Transverse colon (tissue), 4 donors: ENCODE measurements around the gene TDRD7. TPM values are rescaled to one million over a fixed set of nuclear protein-coding genes. Genes with fewer than 3 reads are reported as not detected.

Experiments
- DNase-seq: peaks from one replicate; pipeline ENCODE4 v3.0.0-alpha.2; 2019
- H3K27ac ChIP-seq, 4 donors: fragments of 200-600 bp; sonication (generic); 2 replicates each; pipeline ENCODE4 v1.5.1; 2016 to 2018; ENCODE audit warnings: inconsistent platforms in 4 of 4
- H3K27me3 ChIP-seq: fragments of 200-600 bp; sonication (generic); 2 replicates; pipeline ENCODE4 v1.5.1; 2017; ENCODE audit warnings: inconsistent platforms
- H3K36me3 ChIP-seq, 4 donors: fragments of 200-600 bp; sonication (generic); 2 replicates each; pipeline ENCODE4 v1.5.1; 2017 to 2019; ENCODE audit warnings: inconsistent platforms in 4 of 4
- H3K4me1 ChIP-seq, 4 donors: fragments of 200-600 bp; sonication (generic); 2 replicates each; pipeline ENCODE4 v1.5.1; 2017 to 2020; ENCODE audit warnings: inconsistent platforms in 4 of 4
- H3K4me3 ChIP-seq, 4 donors: fragments of 200-600 bp; sonication (generic); 1 replicate in 1 of 4; 2 replicates in 3 of 4; pipeline versions ENCODE4 v1.5.1 to v1.6.1; 2017 to 2019; ENCODE audit warnings: inconsistent platforms in 4 of 4
- H3K9me3 ChIP-seq, 2 donors: fragments of 200-600 bp; sonication (generic); 2 replicates each; pipeline ENCODE4 v1.5.1; 2017 to 2019; ENCODE audit warnings: inconsistent platforms in 2 of 2
- EP300 ChIP-seq: sonication (generic); formaldehyde crosslinking; IDR thresholded peaks from one replicate; pipeline ENCODE4 v1.6.1; 2017; ENCODE audit warnings: antibody characterized with exemption, low read depth
- POLR2A ChIP-seq: fragments of 450-650 bp; IDR thresholded peaks from one replicate; pipeline ENCODE4 v1.6.1; 2016; ENCODE audit warnings: antibody characterized with exemption, mild to moderate bottlenecking, moderate library complexity
- POLR2AphosphoS5 ChIP-seq, 3 donors: sonication (generic); formaldehyde crosslinking; IDR thresholded peaks; one replicate each; pipeline ENCODE4 v1.6.1; 2016; ENCODE audit warnings: antibody characterized with exemption in 3 of 3
- WGBS, 2 donors: methylation state at CpG; one replicate each; pipeline ENCODE4 v1.1.5; 2018; ENCODE audit warnings: low coverage in 1 of 2; 5-methylcytosine and 5-hydroxymethylcytosine counted together
- in situ Hi-C, 4 donors: fragments of 200-750 bp; cut with MboI; loops; one replicate each; pipeline versions ENCODE4 v1.15.0 to v1.15.1; 2017; ENCODE audit warnings: low sequenced_read_pairs in 3 of 4, low pct_ligation_motif_present in 1 of 4, low pct_unique_long_range_greater_than_20kb in 1 of 4
- intact Hi-C: fragments of 100-400 bp; cut with DNase I; formaldehyde crosslinking; loops from one replicate; pipeline ENCODE4 v1.15.1; 2023; ENCODE audit warnings: low total_unique reads
- total RNA-seq, 4 donors: library from RNA; depleted of rRNA; stranded (reverse); fragments of >200 nt; gene quantifications; one replicate each; pipeline ENCODE4 v1.1.0, GENCODE V29; 2016
- TF ChIP-seq, protein P1 (sequence below), 5 experiments: fragments of 200-600 bp in 3 of 5; fragments of 450-650 bp in 2 of 5; sonication (generic) in 3 of 5; IDR thresholded peaks; 1 replicate in 2 of 5; 2 replicates in 3 of 5; pipeline ENCODE4 v1.5.1; 2016 to 2017; ENCODE audit warnings: antibody characterized with exemption in 5 of 5, inconsistent platforms in 3 of 5, mild to moderate bottlenecking in 2 of 5, moderate library complexity in 1 of 5

TDRD7 gene
- total RNA-seq, 4 donors from 2014 or later: 15.0 to 47.4 (median 31.4) TPM

DNA sequence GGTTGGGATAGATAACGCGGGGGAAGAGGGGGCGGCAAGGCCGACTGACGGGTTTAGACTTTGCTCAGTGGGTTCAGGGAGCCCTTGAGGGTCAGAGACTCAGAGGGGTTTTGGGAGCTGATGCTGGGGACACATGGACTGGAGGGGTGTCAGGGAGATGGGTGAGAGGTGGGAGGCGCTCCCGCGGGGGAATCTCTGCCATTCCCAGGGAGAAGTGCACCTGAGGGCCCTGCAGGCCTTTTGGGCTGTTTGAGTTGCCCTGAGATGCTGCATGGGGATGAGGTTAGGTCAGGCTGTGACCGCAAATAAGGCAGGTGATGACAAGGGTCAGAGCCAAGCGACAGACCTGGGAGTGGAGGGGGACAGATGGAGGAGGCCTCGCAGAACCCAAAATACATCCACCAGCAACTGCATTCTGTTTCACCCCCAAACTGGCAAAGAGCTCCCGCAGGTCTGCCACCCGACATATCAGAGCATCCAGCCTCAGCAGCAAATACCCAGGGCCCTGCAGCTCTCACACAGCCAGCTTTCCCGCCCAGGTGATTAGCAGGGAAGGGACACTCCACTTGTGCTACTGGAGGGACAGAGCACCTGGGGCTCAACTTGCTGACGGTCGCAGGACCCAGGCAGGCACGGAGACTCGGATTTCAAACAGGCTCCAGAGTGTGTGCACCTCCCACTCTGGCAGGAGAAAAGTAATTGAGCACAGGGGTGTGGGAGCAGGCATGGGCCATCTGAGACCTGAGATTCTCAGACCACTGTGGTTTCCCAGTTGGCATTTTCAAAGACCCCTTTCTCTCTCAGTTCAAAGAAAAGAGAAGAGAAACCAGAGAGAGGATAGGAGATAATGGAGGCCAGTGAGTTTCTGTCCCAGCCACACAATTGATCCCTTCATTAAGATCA is 116.0 kb downstream of the TDRD7 start:
- no peak overlapping the region for H3K4me3 ChIP-seq
- no peaks in the 10 kb centered on the region for H3K36me3 ChIP-seq
- in situ Hi-C loops: no loop called here
- intact Hi-C loops: no loop called here
- no peaks in the 10 kb centered on the region for H3K27me3 ChIP-seq
- 87 to 100% methylated on average over 1 to 18 of the region's 18 CpGs for WGBS, 2 donors
- H3K4me1 ChIP-seq: peaks cover 4 to 23% (median 10%) of the 10 kb centered on the region in 4 donors
- H3K27ac ChIP-seq: peak overlapping the region in 3 of 4 donors; percentile 67 to 87 (median 68)
- TF ChIP-seq, protein P1, sequence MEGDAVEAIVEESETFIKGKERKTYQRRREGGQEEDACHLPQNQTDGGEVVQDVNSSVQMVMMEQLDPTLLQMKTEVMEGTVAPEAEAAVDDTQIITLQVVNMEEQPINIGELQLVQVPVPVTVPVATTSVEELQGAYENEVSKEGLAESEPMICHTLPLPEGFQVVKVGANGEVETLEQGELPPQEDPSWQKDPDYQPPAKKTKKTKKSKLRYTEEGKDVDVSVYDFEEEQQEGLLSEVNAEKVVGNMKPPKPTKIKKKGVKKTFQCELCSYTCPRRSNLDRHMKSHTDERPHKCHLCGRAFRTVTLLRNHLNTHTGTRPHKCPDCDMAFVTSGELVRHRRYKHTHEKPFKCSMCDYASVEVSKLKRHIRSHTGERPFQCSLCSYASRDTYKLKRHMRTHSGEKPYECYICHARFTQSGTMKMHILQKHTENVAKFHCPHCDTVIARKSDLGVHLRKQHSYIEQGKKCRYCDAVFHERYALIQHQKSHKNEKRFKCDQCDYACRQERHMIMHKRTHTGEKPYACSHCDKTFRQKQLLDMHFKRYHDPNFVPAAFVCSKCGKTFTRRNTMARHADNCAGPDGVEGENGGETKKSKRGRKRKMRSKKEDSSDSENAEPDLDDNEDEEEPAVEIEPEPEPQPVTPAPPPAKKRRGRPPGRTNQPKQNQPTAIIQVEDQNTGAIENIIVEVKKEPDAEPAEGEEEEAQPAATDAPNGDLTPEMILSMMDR (IDR thresholded peaks at IDR 0.05): no peak
- TF ChIP-seq EP300 (no peak), POLR2AphosphoS5 (IDR thresholded peaks at IDR 0.05) (no peak), POLR2A (no peak)
- no peak for DNase-seq
- H3K9me3 ChIP-seq: no peaks in the 10 kb centered on the region

DNA sequence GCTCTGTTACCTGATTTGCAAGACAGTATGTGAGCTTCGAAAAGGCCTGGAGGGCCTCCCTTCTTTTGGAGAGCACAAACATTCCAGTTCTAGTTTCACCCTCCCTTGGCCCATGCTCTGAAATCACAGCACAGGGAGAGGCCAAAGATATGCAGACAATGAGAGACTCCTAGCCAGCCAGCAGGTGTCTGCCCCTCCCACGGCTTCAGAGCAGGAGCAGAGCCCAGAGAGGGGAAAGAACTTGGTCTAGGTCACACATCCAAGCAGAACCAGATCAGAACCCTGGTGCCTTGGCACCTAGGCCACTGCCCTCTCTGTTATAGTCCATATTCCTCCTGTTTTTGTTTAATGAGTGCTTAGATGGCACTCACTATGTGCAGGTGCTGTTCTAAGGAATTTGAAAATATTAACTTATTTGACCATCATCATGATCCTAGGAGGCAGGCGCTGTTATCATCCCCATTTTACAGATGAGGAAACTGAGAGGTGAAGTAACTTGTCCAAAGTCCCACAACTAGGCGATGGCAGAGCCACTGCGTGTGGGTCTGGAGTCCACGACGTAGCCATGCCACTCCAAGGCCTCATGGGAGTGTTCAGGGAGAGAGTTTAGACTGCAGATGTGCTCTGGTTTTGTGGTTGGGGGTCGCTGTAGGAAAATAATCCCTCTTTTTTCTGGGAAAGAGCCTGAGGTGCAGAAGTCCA is 116.8 kb downstream of the TDRD7 start:
- in situ Hi-C loops (no loop called here), intact Hi-C loops (no loop called here)
- Histone ChIP-seq H3K27ac (peak overlapping the region; percentile 58 to 87 (median 68)), H3K27me3 (no peaks in the 10 kb centered on the region), H3K9me3 (no peaks in the 10 kb centered on the region), H3K36me3 (no peaks in the 10 kb centered on the region), H3K4me3 (no peak overlapping the region), H3K4me1 (peaks cover 4 to 23% (median 10%) of the 10 kb centered on the region in 4 donors)
- TF ChIP-seq POLR2A: no peak
- TF ChIP-seq, protein P1 (IDR thresholded peaks at IDR 0.05): no peak
- TF ChIP-seq POLR2AphosphoS5 (IDR thresholded peaks at IDR 0.05): no peak
- TF ChIP-seq EP300: no peak
- WGBS, 2 donors: 85% methylated on average over 8 of the region's 8 CpGs; no CpG with 5 or more reads in 1 of the 2 donors
- DNase-seq: no peak

DNA sequence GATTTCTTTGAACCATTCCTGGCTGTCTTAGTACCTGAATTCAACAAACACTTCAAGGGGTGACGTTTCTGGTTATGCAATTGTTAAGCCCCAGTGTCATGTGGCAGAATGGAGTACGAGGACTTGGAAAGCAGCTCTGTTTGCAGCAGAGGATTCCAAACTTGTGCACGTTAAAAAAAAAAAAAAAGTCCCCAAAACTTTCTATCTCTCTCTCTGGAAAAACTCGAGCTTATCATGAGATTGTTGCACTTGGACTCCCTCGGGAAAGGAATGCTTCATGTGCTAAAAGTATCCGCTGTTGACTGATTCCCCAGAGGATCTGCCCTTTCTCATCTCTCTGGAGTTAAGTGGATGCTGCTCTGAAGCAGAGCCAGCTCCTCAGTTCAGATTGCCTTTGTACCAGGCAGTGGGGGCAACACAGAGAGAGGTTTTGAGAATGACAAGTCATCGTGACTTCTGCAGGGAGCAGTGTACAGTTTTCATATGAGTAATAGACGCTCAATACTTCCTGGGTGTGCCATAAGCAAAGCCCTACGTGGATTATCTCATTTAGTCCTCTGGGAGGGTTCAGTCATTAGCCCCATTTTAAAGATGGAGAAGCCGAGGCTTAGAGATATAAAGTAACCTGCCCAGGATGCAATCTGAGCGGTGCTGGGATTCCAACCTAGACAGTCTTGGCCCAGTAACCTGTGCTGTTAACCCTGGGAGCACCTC is 117.6 kb downstream of the TDRD7 start:
- WGBS, 2 donors: 53 to 66% methylated on average over 4 to 11 of the region's 11 CpGs
- Histone ChIP-seq H3K36me3 (no peaks in the 10 kb centered on the region), H3K27ac (peak overlapping the region; percentile 58 to 87 (median 68)), H3K27me3 (no peaks in the 10 kb centered on the region), H3K4me3 (no peak overlapping the region), H3K9me3 (no peaks in the 10 kb centered on the region), H3K4me1 (peaks cover 4 to 23% (median 10%) of the 10 kb centered on the region in 4 donors)
- no peak for DNase-seq
- TF ChIP-seq EP300 (no peak), POLR2AphosphoS5 (IDR thresholded peaks at IDR 0.05) (peak; percentile 37 to 70 (median 60)), POLR2A (no peak)
- TF ChIP-seq, protein P1 (IDR thresholded peaks at IDR 0.05): no peak
- in situ Hi-C loops: no loop called here
- intact Hi-C loops: no loop called here
